Liver (tissue), 9 donors: ENCODE data around the gene TCF19. TPM values are rescaled to one million over a fixed set of nuclear protein-coding genes. Genes with fewer than 3 reads are reported as not detected.

Experiments used
- DNase-seq: peaks from one replicate; pipeline ENCODE4 v3.0.0-alpha.2; 2017; ENCODE audit warnings: low spot score
- H3K27ac ChIP-seq, 2 donors: one replicate each; pipeline ENCODE4 v1.7.0; 2013; ENCODE audit warnings: inconsistent platforms in 2 of 2, low read length in 2 of 2, control low read depth in 1 of 2, low read depth in 1 of 2, mild to moderate bottlenecking in 1 of 2
- H3K27me3 ChIP-seq, 4 donors: one replicate each; pipeline versions ENCODE4 v1.6.1 to v1.7.0; 2013; ENCODE audit warnings: low read length in 3 of 4, inconsistent platforms in 1 of 4, mild to moderate bottlenecking in 1 of 4, moderate library complexity in 1 of 4; ENCODE audit not compliant: control insufficient read depth in 4 of 4, insufficient read depth in 4 of 4
- H3K36me3 ChIP-seq, 4 donors: one replicate each; pipeline versions ENCODE4 v1.6.1 to v1.7.0; 2013; ENCODE audit warnings: low read length in 3 of 4, mild to moderate bottlenecking in 3 of 4, low read depth in 1 of 4, moderate library complexity in 1 of 4; ENCODE audit not compliant: control insufficient read depth in 4 of 4, insufficient read depth in 3 of 4
- H3K4me1 ChIP-seq, 4 donors: one replicate each; pipeline versions ENCODE4 v1.6.1 to v1.7.0; 2013; ENCODE audit warnings: low read length in 3 of 4, mild to moderate bottlenecking in 3 of 4, moderate library complexity in 1 of 4; ENCODE audit not compliant: control insufficient read depth in 4 of 4, insufficient read depth in 4 of 4
- H3K4me3 ChIP-seq, 3 donors: one replicate each; pipeline versions ENCODE4 v1.6.1 to v1.7.0; 2013; ENCODE audit warnings: low read length in 3 of 3, control low read depth in 1 of 3, low read depth in 1 of 3, mild to moderate bottlenecking in 1 of 3
- H3K9ac ChIP-seq, 2 donors: one replicate each; pipeline ENCODE4 v1.7.0; 2013; ENCODE audit warnings: low read length in 2 of 2, mild to moderate bottlenecking in 2 of 2, moderate library complexity in 2 of 2, control low read depth in 1 of 2, low read depth in 1 of 2
- H3K9me3 ChIP-seq, 4 donors: one replicate each; pipeline versions ENCODE4 v1.6.1 to v1.7.0; 2013; ENCODE audit warnings: low read length in 3 of 4; ENCODE audit not compliant: control insufficient read depth in 4 of 4
- EGR1 ChIP-seq, 2 donors: IDR thresholded peaks; 2 replicates each; pipeline ENCODE4 v1.6.1; 2016 to 2018; ENCODE audit warnings: antibody characterized with exemption in 2 of 2, low read depth in 2 of 2
- FOXA1 ChIP-seq: IDR thresholded peaks from 2 replicates; pipeline ENCODE4 v1.6.1; 2016; ENCODE audit warnings: antibody characterized with exemption
- FOXA2 ChIP-seq: IDR thresholded peaks from 2 replicates; pipeline ENCODE4 v1.6.1; 2016; ENCODE audit warnings: antibody characterized with exemption
- GABPA ChIP-seq, 2 donors: IDR thresholded peaks in 1 of 2; conservative IDR thresholded peaks in 1 of 2; 2 replicates each; pipeline ENCODE4 v1.6.1; 2016; ENCODE audit warnings: antibody characterized with exemption in 2 of 2, mild to moderate bottlenecking in 1 of 2, moderate library complexity in 1 of 2
- HNF4A ChIP-seq, 2 donors: conservative IDR thresholded peaks; 2 replicates each; pipeline ENCODE4 v1.6.1; 2016; ENCODE audit warnings: antibody characterized with exemption in 2 of 2, mild to moderate bottlenecking in 2 of 2
- HNF4G ChIP-seq: IDR thresholded peaks from 2 replicates; pipeline ENCODE4 v1.6.1; 2016; ENCODE audit warnings: antibody characterized with exemption
- JUND ChIP-seq, 2 donors: IDR thresholded peaks; 2 replicates each; pipeline ENCODE4 v1.6.1; 2016; ENCODE audit warnings: antibody characterized with exemption in 2 of 2
- NR2F2 ChIP-seq: IDR thresholded peaks from 2 replicates; pipeline ENCODE4 v1.6.1; 2016; ENCODE audit warnings: antibody characterized with exemption
- RAD21 ChIP-seq, 2 donors: IDR thresholded peaks; 2 replicates each; pipeline ENCODE4 v1.6.1; 2016; ENCODE audit warnings: antibody characterized with exemption in 2 of 2, mild to moderate bottlenecking in 2 of 2
- RXRA ChIP-seq, 2 donors: IDR thresholded peaks; 2 replicates each; pipeline ENCODE4 v1.6.1; 2017 to 2018; ENCODE audit warnings: antibody characterized with exemption in 2 of 2, mild to moderate bottlenecking in 1 of 2
- SP1 ChIP-seq: IDR thresholded peaks from 2 replicates; pipeline ENCODE4 v1.6.1; 2018; ENCODE audit warnings: antibody characterized with exemption, mild to moderate bottlenecking
- TAF1 ChIP-seq: conservative IDR thresholded peaks from 2 replicates; pipeline ENCODE4 v1.6.1; 2016; ENCODE audit warnings: antibody characterized with exemption, mild to moderate bottlenecking
- YY1 ChIP-seq: IDR thresholded peaks from 2 replicates; pipeline ENCODE4 v1.6.1; 2016; ENCODE audit warnings: antibody characterized with exemption, mild to moderate bottlenecking
- WGBS: extraction: QIAGEN DNeasy Blood & Tissue Kit; methylation state at CpG from one replicate; pipeline ENCODE4 v1.1.7; 2013; 5-methylcytosine and 5-hydroxymethylcytosine counted together
- polyA plus RNA-seq, 2 donors: library from polyadenylated mRNA; stranded (reverse) in 1 of 2; unstranded in 1 of 2; fragments of 200-250 nt in 1 of 2; fragments of >200 nt in 1 of 2; fragmentation: Nextera tagmentation in 1 of 2; extraction: Ambion mirVana in 1 of 2; gene quantifications; one replicate each; pipeline versions ENCODE4 v1.2.1 to v1.2.3, GENCODE V29; 2013 to 2015
- total RNA-seq, 2 donors: library from RNA; depleted of rRNA; stranded (reverse); fragments of >200 nt; gene quantifications; one replicate each; pipeline ENCODE4 v1.2.3, GENCODE V29; 2014
- TF ChIP-seq, protein P1 (sequence below): IDR thresholded peaks from 2 replicates; pipeline ENCODE4 v1.6.1; 2016; ENCODE audit warnings: antibody characterized with exemption
- TF ChIP-seq, protein P2 (sequence below): IDR thresholded peaks from 2 replicates; pipeline ENCODE4 v1.6.1; 2016; ENCODE audit warnings: antibody characterized with exemption, mild to moderate bottlenecking
- TF ChIP-seq, protein P3 (sequence below): fragments of 150-350 bp; IDR thresholded peaks from 2 replicates; pipeline ENCODE4 v1.5.1; 2017; ENCODE audit warnings: improper control_type of control experiment, low read depth, low read length; ENCODE audit not compliant: missing input control
- TF ChIP-seq, protein P4 (sequence below): IDR thresholded peaks from 2 replicates; pipeline ENCODE4 v1.6.1; 2016; ENCODE audit warnings: antibody characterized with exemption
- TF ChIP-seq, protein P5 (sequence below): IDR thresholded peaks from 2 replicates; pipeline ENCODE4 v1.6.1; 2016; ENCODE audit warnings: antibody characterized with exemption
- donor health status: healthy.
- donor health status: healthy.
- donor health status: healthy.
- donor health status: healthy.
- donor health status: healthy.

TCF19 gene
- total and polyA plus RNA-seq, 4 donors, result 0.63 to 16.8 (median 2.0) TPM

DNA sequence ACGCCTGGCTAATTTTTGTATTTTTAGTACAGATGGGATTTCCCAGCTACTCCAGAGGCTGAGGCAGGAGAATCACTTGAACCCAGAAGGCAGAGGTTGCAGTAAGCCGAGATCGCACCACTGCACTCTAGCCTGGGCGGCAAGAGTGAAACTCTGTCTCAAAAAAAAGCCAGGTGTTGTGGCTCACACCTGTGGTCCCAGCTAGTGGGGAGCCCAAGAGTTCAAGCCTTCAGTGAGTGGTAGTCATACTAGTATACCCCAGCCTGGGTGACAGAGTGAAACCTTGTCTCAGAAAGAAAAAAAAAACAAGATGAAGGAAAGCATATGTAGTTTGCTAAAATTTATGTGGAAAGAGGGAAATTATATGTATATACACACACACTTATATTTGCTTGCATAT is 32.1 kb downstream of the TCF19 start:
- Histone ChIP-seq H3K9ac (no peak overlapping the region), H3K9me3 (no peaks in the 10 kb centered on the region), H3K36me3 (peaks cover 0 to 2% (median 0%) of the 10 kb centered on the region in 4 donors), H3K4me1 (no peaks in the 10 kb centered on the region), H3K4me3 (no peak overlapping the region), H3K27ac (no peak overlapping the region), H3K27me3 (no peaks in the 10 kb centered on the region)
- DNase-seq, result no peak
- 81% methylated on average over 4 of the region's 4 CpGs for whole genome bisulfite sequencing
- TF ChIP-seq RXRA (IDR thresholded peaks at IDR 0.05) (no peak), JUND (IDR thresholded peaks at IDR 0.05) (no peak), GABPA (IDR thresholded peaks at IDR 0.05 in 1 of 2, conservative IDR thresholded peaks at IDR 0.05 in 1 of 2) (no peak), FOXA1 (no peak), HNF4A (conservative IDR thresholded peaks at IDR 0.05) (no peak), SP1 (no peak), TAF1 (no peak), HNF4G (no peak), RAD21 (IDR thresholded peaks at IDR 0.05) (no peak), YY1 (no peak), EGR1 (IDR thresholded peaks at IDR 0.05; ENCODE audit: low read depth in 2 of 2) (no peak), FOXA2 (no peak), NR2F2 (no peak)
- TF ChIP-seq, protein P1, sequence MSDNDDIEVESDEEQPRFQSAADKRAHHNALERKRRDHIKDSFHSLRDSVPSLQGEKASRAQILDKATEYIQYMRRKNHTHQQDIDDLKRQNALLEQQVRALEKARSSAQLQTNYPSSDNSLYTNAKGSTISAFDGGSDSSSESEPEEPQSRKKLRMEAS, result no peak
- TF ChIP-seq, protein P2, sequence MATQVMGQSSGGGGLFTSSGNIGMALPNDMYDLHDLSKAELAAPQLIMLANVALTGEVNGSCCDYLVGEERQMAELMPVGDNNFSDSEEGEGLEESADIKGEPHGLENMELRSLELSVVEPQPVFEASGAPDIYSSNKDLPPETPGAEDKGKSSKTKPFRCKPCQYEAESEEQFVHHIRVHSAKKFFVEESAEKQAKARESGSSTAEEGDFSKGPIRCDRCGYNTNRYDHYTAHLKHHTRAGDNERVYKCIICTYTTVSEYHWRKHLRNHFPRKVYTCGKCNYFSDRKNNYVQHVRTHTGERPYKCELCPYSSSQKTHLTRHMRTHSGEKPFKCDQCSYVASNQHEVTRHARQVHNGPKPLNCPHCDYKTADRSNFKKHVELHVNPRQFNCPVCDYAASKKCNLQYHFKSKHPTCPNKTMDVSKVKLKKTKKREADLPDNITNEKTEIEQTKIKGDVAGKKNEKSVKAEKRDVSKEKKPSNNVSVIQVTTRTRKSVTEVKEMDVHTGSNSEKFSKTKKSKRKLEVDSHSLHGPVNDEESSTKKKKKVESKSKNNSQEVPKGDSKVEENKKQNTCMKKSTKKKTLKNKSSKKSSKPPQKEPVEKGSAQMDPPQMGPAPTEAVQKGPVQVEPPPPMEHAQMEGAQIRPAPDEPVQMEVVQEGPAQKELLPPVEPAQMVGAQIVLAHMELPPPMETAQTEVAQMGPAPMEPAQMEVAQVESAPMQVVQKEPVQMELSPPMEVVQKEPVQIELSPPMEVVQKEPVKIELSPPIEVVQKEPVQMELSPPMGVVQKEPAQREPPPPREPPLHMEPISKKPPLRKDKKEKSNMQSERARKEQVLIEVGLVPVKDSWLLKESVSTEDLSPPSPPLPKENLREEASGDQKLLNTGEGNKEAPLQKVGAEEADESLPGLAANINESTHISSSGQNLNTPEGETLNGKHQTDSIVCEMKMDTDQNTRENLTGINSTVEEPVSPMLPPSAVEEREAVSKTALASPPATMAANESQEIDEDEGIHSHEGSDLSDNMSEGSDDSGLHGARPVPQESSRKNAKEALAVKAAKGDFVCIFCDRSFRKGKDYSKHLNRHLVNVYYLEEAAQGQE, result no peak
- TF ChIP-seq, protein P3, sequence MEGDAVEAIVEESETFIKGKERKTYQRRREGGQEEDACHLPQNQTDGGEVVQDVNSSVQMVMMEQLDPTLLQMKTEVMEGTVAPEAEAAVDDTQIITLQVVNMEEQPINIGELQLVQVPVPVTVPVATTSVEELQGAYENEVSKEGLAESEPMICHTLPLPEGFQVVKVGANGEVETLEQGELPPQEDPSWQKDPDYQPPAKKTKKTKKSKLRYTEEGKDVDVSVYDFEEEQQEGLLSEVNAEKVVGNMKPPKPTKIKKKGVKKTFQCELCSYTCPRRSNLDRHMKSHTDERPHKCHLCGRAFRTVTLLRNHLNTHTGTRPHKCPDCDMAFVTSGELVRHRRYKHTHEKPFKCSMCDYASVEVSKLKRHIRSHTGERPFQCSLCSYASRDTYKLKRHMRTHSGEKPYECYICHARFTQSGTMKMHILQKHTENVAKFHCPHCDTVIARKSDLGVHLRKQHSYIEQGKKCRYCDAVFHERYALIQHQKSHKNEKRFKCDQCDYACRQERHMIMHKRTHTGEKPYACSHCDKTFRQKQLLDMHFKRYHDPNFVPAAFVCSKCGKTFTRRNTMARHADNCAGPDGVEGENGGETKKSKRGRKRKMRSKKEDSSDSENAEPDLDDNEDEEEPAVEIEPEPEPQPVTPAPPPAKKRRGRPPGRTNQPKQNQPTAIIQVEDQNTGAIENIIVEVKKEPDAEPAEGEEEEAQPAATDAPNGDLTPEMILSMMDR, result no peak
- TF ChIP-seq, protein P4, sequence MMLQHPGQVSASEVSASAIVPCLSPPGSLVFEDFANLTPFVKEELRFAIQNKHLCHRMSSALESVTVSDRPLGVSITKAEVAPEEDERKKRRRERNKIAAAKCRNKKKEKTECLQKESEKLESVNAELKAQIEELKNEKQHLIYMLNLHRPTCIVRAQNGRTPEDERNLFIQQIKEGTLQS, result no peak
- TF ChIP-seq, protein P5, sequence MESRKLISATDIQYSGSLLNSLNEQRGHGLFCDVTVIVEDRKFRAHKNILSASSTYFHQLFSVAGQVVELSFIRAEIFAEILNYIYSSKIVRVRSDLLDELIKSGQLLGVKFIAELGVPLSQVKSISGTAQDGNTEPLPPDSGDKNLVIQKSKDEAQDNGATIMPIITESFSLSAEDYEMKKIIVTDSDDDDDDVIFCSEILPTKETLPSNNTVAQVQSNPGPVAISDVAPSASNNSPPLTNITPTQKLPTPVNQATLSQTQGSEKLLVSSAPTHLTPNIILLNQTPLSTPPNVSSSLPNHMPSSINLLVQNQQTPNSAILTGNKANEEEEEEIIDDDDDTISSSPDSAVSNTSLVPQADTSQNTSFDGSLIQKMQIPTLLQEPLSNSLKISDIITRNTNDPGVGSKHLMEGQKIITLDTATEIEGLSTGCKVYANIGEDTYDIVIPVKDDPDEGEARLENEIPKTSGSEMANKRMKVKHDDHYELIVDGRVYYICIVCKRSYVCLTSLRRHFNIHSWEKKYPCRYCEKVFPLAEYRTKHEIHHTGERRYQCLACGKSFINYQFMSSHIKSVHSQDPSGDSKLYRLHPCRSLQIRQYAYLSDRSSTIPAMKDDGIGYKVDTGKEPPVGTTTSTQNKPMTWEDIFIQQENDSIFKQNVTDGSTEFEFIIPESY, result no peak
